ENCODE results near the gene ARHGAP8.

The ARHGAP8 gene

DNA sequence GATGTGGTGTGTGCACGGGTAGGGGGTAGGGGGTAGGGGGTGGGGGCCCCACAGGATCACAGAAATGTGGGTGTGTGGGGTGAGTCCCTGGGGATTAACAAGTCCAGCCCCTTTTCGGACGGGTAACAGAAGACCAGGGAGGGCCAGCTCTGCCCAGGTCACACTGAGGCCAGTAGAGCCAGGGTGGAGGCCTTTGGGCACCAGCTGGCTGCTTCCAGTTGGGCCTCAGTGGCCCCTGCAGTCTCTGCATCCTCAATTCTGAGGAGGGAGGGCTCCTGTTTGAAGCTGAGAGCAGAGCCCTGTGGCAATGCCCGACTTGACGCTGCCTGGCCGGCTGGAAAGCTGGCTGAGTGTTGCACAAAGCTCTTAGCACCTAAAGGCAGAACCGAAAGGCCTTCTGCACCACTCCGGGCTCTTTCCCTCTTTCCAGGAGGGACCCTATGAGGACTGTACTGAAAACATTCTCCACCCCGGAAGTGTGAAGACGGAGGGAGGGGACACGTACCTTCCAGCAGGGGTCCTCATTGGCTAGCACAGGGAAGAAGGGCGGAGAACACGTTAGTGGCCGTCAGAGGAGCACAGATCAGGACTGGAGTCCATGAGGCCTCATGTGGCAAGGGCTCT, 137.0 kb downstream of the ARHGAP8 start:
- peaks cover 4% of the 10 kb centered on the region for H3K36me3 ChIP-seq (ENCODE audit: control insufficient read depth, insufficient read depth, low read length)
- no peak overlapping the region for H3K4me3 ChIP-seq (ENCODE audit: extremely low read depth, insufficient read depth, low read length, poor library complexity, severe bottlenecking)
- H3K9me3 ChIP-seq (ENCODE audit: control insufficient read depth, low read length): no peaks in the 10 kb centered on the region
- peaks cover 4% of the 10 kb centered on the region for H3K4me1 ChIP-seq (ENCODE audit: control insufficient read depth, insufficient read depth, low read length, poor library complexity, severe bottlenecking)
- no peak overlapping the region for H3K27ac ChIP-seq (ENCODE audit: low read depth, low read length, severe bottlenecking)
- 80 to 87% methylated on average over 12 to 13 of the region's 14 CpGs for WGBS, 2 experiments (ENCODE audit: insufficient coverage in 2 of 2)

- Histone ChIP-seq H3K27ac (ENCODE audit: low read depth, low read length, severe bottlenecking) (no peak overlapping the region), H3K4me3 (ENCODE audit: extremely low read depth, insufficient read depth, low read length, poor library complexity, severe bottlenecking) (no peak overlapping the region), H3K4me1 (ENCODE audit: control insufficient read depth, insufficient read depth, low read length, poor library complexity, severe bottlenecking) (no peaks in the 10 kb centered on the region), H3K9me3 (ENCODE audit: control insufficient read depth, low read length) (no peaks in the 10 kb centered on the region), H3K36me3 (ENCODE audit: control insufficient read depth, insufficient read depth, low read length) (peaks cover 4% of the 10 kb centered on the region)
- WGBS, 2 experiments (ENCODE audit: insufficient coverage in 2 of 2): 92 to 94% methylated on average over 11 to 16 of the region's 20 CpGs
Observed at GRCh38 chr22:44890416-44891292, 138.3 kb downstream of the ARHGAP8 start.

- 92 to 97% methylated on average over 6 to 9 of the region's 11 CpGs for WGBS, 2 experiments (ENCODE audit: insufficient coverage in 2 of 2)
- Histone ChIP-seq H3K4me1 (ENCODE audit: control insufficient read depth, insufficient read depth, low read length, poor library complexity, severe bottlenecking) (no peaks in the 10 kb centered on the region), H3K9me3 (ENCODE audit: control insufficient read depth, low read length) (no peaks in the 10 kb centered on the region), H3K36me3 (ENCODE audit: control insufficient read depth, insufficient read depth, low read length) (peaks cover 4% of the 10 kb centered on the region), H3K4me3 (ENCODE audit: extremely low read depth, insufficient read depth, low read length, poor library complexity, severe bottlenecking) (no peak overlapping the region), H3K27ac (ENCODE audit: low read depth, low read length, severe bottlenecking) (no peak overlapping the region)
Observed at GRCh38 chr22:44891293-44891747, 138.9 kb downstream of the ARHGAP8 start.

- no peaks in the 10 kb centered on the region for H3K9me3 ChIP-seq (ENCODE audit: control insufficient read depth, low read length)
- no peak overlapping the region for H3K27ac ChIP-seq (ENCODE audit: low read depth, low read length, severe bottlenecking)
- no peak overlapping the region for H3K4me3 ChIP-seq (ENCODE audit: extremely low read depth, insufficient read depth, low read length, poor library complexity, severe bottlenecking)
- peaks cover 4% of the 10 kb centered on the region for H3K36me3 ChIP-seq (ENCODE audit: control insufficient read depth, insufficient read depth, low read length)
- WGBS, 2 experiments (ENCODE audit: insufficient coverage in 2 of 2): 92 to 96% methylated on average over 8 to 11 of the region's 11 CpGs
- no peaks in the 10 kb centered on the region for H3K4me1 ChIP-seq (ENCODE audit: control insufficient read depth, insufficient read depth, low read length, poor library complexity, severe bottlenecking)
Observed at GRCh38 chr22:44891791-44892190, 139.4 kb downstream of the ARHGAP8 start.

DNA sequence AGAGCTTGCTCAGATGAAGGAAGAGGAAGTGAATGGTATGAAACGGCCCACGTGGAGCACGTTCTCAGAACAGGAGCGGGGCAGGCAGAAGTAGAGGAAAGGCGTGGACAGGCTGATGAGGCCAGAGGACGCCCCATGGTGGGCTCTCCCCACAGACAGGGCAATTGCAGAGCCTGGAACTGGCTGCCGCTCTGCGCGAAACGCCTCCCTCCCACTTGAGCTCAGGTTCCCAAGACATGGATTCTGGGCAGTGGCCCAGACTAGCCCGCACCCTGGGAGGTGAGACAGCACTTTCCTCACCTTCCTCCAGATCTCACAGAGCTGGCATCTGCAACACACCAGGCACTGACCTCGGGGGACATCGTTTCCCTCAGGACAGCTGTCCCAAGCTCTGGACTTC, 139.9 kb downstream of the ARHGAP8 start:
- Histone ChIP-seq H3K4me3 (ENCODE audit: extremely low read depth, insufficient read depth, low read length, poor library complexity, severe bottlenecking) (no peak overlapping the region), H3K36me3 (ENCODE audit: control insufficient read depth, insufficient read depth, low read length) (peaks cover 4% of the 10 kb centered on the region), H3K4me1 (ENCODE audit: control insufficient read depth, insufficient read depth, low read length, poor library complexity, severe bottlenecking) (no peaks in the 10 kb centered on the region), H3K27ac (ENCODE audit: low read depth, low read length, severe bottlenecking) (no peak overlapping the region), H3K9me3 (ENCODE audit: control insufficient read depth, low read length) (no peaks in the 10 kb centered on the region)
- WGBS, 2 experiments (ENCODE audit: insufficient coverage in 2 of 2): 97 to 98% methylated on average over 12 to 13 of the region's 13 CpGs

GRCh38 chr22:44892803-44893730, 140.7 kb downstream of the ARHGAP8 start:
- H3K27ac ChIP-seq (ENCODE audit: low read depth, low read length, severe bottlenecking): no peak overlapping the region
- H3K9me3 ChIP-seq (ENCODE audit: control insufficient read depth, low read length): no peaks in the 10 kb centered on the region
- H3K4me1 ChIP-seq (ENCODE audit: control insufficient read depth, insufficient read depth, low read length, poor library complexity, severe bottlenecking): no peaks in the 10 kb centered on the region
- H3K36me3 ChIP-seq (ENCODE audit: control insufficient read depth, insufficient read depth, low read length): peaks cover 4% of the 10 kb centered on the region
- 89 to 94% methylated on average over 15 to 17 of the region's 20 CpGs for WGBS, 2 experiments (ENCODE audit: insufficient coverage in 2 of 2)
- no peak overlapping the region for H3K4me3 ChIP-seq (ENCODE audit: extremely low read depth, insufficient read depth, low read length, poor library complexity, severe bottlenecking)

DNA sequence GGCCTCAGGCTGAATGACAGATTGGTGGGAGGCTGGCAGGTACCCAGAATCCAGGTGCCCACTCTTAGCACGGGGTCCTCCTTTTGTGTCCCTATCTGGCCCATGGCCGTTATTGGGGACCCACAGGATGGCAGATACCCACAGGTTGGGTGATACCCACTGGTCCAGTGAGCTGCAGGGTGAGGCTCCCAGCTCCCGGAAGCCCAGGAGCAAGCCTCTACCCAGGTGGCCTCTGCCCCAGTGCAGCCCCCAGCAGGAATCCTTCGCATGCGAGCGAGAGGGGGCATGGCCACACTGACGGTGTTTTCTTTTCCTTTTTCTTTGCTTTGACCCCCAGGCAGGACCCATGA, 141.3 kb downstream of the ARHGAP8 start:
- Histone ChIP-seq H3K4me1 (ENCODE audit: control insufficient read depth, insufficient read depth, low read length, poor library complexity, severe bottlenecking) (no peaks in the 10 kb centered on the region), H3K4me3 (ENCODE audit: extremely low read depth, insufficient read depth, low read length, poor library complexity, severe bottlenecking) (no peak overlapping the region), H3K36me3 (ENCODE audit: control insufficient read depth, insufficient read depth, low read length) (peaks cover 4% of the 10 kb centered on the region), H3K9me3 (ENCODE audit: control insufficient read depth, low read length) (no peaks in the 10 kb centered on the region), H3K27ac (ENCODE audit: low read depth, low read length, severe bottlenecking) (no peak overlapping the region)
- 81 to 88% methylated on average over 4 to 7 of the region's 7 CpGs for WGBS, 2 experiments (ENCODE audit: insufficient coverage in 2 of 2)

DNA sequence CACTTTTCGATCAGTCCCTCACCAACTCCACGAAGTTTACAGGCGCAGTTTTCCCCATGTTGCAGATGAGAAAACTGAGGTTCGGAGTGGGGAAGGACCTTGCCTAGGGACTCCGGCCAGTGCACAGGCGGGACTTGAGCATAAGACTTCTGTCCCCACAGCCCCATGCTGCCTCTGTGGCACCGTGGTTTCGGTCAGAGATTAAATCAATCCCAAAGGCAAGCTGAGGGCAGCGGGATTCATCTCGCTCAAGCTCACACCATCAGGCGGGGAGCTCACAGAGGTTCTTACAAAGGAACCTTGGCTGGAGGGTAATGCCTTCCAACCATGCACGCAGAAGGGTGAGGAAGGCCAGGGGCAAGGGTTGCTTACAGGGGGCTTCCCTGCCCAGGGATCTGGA, 141.9 kb downstream of the ARHGAP8 start:
- H3K27ac ChIP-seq (ENCODE audit: low read depth, low read length, severe bottlenecking): no peak overlapping the region
- H3K9me3 ChIP-seq (ENCODE audit: control insufficient read depth, low read length): no peaks in the 10 kb centered on the region
- no peak overlapping the region for H3K4me3 ChIP-seq (ENCODE audit: extremely low read depth, insufficient read depth, low read length, poor library complexity, severe bottlenecking)
- peaks cover 4% of the 10 kb centered on the region for H3K36me3 ChIP-seq (ENCODE audit: control insufficient read depth, insufficient read depth, low read length)
- no peaks in the 10 kb centered on the region for H3K4me1 ChIP-seq (ENCODE audit: control insufficient read depth, insufficient read depth, low read length, poor library complexity, severe bottlenecking)
- WGBS, 2 experiments (ENCODE audit: insufficient coverage in 2 of 2): 95 to 97% methylated on average over 11 of the region's 12 CpGs

DNA sequence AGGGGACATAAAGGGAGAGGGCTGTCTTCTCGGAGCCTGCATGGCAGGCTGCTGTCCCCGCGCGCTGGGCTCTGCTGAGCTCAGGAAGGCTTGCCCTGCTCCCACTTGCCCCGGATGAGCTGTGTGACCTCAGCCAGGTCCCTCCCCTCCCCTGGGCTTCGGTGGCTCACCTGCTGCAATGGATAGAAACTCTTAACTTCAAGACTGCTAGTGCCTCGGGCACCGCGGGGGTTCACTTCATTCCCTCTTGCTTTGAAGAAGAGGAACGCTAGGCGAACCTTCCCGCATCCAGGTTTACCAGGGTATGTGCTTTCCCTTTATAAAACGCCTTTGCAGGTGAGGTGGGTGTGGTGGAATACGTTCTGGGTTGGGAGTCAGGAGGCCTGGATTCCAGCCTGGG, 142.4 kb downstream of the ARHGAP8 start:
- Histone ChIP-seq H3K9me3 (ENCODE audit: control insufficient read depth, low read length) (no peaks in the 10 kb centered on the region), H3K36me3 (ENCODE audit: control insufficient read depth, insufficient read depth, low read length) (peaks cover 4% of the 10 kb centered on the region), H3K4me1 (ENCODE audit: control insufficient read depth, insufficient read depth, low read length, poor library complexity, severe bottlenecking) (no peaks in the 10 kb centered on the region), H3K27ac (ENCODE audit: low read depth, low read length, severe bottlenecking) (no peak overlapping the region), H3K4me3 (ENCODE audit: extremely low read depth, insufficient read depth, low read length, poor library complexity, severe bottlenecking) (no peak overlapping the region)
- WGBS, 2 experiments (ENCODE audit: insufficient coverage in 2 of 2): 89 to 91% methylated on average over 11 to 14 of the region's 14 CpGs

GRCh38 chr22:44895296-44896055, 143.1 kb downstream of the ARHGAP8 start:
- 94 to 98% methylated on average over 21 to 22 of the region's 23 CpGs for WGBS, 2 experiments (ENCODE audit: insufficient coverage in 2 of 2)
- no peak overlapping the region for H3K27ac ChIP-seq (ENCODE audit: low read depth, low read length, severe bottlenecking)
- H3K36me3 ChIP-seq (ENCODE audit: control insufficient read depth, insufficient read depth, low read length): peaks cover 4% of the 10 kb centered on the region

More at GRCh38 chr22:44895296-44896055, 143.1 kb downstream of the ARHGAP8 start:
- Histone ChIP-seq H3K9me3 (ENCODE audit: control insufficient read depth, low read length) (no peaks in the 10 kb centered on the region), H3K4me1 (ENCODE audit: control insufficient read depth, insufficient read depth, low read length, poor library complexity, severe bottlenecking) (no peaks in the 10 kb centered on the region), H3K4me3 (ENCODE audit: extremely low read depth, insufficient read depth, low read length, poor library complexity, severe bottlenecking) (no peak overlapping the region)
